Measurements from ENCODE around the gene ARID1B. TPM values are rescaled to one million over a fixed set of nuclear protein-coding genes. Genes with fewer than 3 reads are reported as not detected.

The ARID1B gene
- polyA plus RNA-seq, 1 donor from 2014 or later = 21.9 TPM

DNA sequence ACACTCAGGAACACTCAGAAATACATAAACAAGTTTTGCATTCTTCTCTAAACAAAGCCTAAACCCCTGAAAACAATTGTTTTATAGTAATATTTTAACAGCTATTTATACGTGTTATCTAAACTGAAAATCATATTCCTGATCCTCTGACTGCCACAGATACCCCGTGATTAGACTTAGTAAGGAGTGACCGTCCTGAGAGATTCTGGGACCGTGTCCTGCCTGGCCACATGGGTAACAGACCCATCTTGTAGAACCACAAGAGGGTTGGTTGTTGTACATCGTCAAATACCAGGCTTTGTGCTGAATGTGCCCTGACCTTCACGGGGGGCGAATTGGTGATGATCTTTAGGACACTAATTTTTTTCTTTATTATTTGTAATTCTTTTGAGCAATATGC, 331.7 kb downstream of the ARID1B start:
- Mint-ChIP-seq H3K36me3 (peaks cover 11% of the 10 kb centered on the region), H3K4me1 (peaks cover 25 to 32% (median 25%) of the 10 kb centered on the region in 3 donors), H3K9me3 (no peaks in the 10 kb centered on the region), H3K27me3 (no peaks in the 10 kb centered on the region), H3K4me3 (no peak overlapping the region), H3K27ac (no peak overlapping the region)

DNA sequence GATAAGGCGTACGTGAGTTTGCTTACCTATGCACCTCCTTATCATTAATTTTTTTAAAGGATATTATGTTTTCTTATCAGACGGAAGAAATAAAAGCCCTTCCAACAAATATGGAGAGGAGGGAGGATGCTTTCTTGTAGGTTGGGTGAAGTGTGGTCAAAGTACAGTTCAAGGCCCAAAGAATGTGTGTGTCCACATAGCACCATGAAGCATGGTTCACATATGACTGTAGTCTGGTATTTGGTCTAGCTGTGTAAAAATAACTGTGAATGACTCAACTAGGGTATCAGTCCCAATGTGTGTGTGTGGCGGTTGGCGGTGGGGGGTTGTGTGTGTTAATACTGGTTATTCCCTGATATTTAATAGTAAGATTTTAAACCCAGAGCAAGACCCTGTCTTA, 333.4 kb downstream of the ARID1B start:
- Mint-ChIP-seq H3K4me3 (no peak overlapping the region), H3K27ac (peak overlapping the region in 1 of 3 donors; percentile 37), H3K4me1 (peaks cover 11 to 18% (median 12%) of the 10 kb centered on the region in 3 donors), H3K9me3 (no peaks in the 10 kb centered on the region), H3K36me3 (peaks cover 15% of the 10 kb centered on the region), H3K27me3 (no peaks in the 10 kb centered on the region)

GRCh38 chr6:157113389-157113788, 336.2 kb downstream of the ARID1B start:
- peak overlapping the region in 1 of 3 donors; percentile 17 for H3K27ac Mint-ChIP-seq
- H3K36me3 Mint-ChIP-seq = peaks cover 10% of the 10 kb centered on the region
- H3K9me3 Mint-ChIP-seq = no peaks in the 10 kb centered on the region
- H3K27me3 Mint-ChIP-seq = no peaks in the 10 kb centered on the region
- H3K4me1 Mint-ChIP-seq = peaks cover 0 to 4% (median 0%) of the 10 kb centered on the region in 3 donors
- no peak overlapping the region for H3K4me3 Mint-ChIP-seq

- H3K36me3 Mint-ChIP-seq = peaks cover 5% of the 10 kb centered on the region
- no peaks in the 10 kb centered on the region for H3K27me3 Mint-ChIP-seq
- H3K4me3 Mint-ChIP-seq = no peak overlapping the region
- H3K4me1 Mint-ChIP-seq = peaks cover 4 to 7% (median 7%) of the 10 kb centered on the region in 3 donors
- no peak overlapping the region for H3K27ac Mint-ChIP-seq
- no peaks in the 10 kb centered on the region for H3K9me3 Mint-ChIP-seq
Observed at GRCh38 chr6:157116426-157116825, 339.2 kb downstream of the ARID1B start.

GRCh38 chr6:157117431-157118095, 340.4 kb downstream of the ARID1B start:
- H3K9me3 Mint-ChIP-seq = no peaks in the 10 kb centered on the region
- H3K4me3 Mint-ChIP-seq = no peak overlapping the region
- no peaks in the 10 kb centered on the region for H3K27me3 Mint-ChIP-seq
- H3K27ac Mint-ChIP-seq = peak overlapping the region in 1 of 3 donors; percentile 48
- H3K4me1 Mint-ChIP-seq = peaks cover 0 to 7% (median 7%) of the 10 kb centered on the region in 3 donors
- peaks cover 4% of the 10 kb centered on the region for H3K36me3 Mint-ChIP-seq

DNA sequence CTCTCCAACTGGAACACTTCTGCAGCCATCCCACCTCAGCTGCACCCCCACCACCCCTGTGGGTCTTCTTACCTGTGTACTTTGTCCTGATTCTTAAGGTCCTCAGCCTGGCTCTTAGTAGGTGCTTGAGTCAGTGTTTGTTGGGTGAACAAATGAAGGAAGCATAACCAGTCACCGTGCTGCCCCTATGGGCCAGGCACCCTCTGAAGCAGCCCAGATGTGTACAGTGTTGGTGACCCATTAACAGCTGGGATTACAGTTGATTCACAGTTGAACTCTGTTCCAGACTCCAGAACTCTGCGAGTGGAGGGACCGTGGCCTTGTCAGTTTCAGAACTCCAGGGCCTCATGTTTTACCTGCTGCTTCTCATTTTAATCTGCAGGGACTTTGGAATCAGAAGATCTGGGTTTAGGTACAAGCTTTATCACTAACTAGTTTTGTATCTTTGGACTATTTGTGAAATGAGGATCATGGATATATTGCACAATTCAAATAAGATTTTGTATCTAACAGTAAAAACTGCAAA, 342.4 kb downstream of the ARID1B start:
- Mint-ChIP-seq H3K9me3 (no peaks in the 10 kb centered on the region), H3K36me3 (peaks cover 6% of the 10 kb centered on the region), H3K27me3 (no peaks in the 10 kb centered on the region), H3K27ac (peak overlapping the region in 2 of 3 donors; percentile 49 to 87), H3K4me3 (no peak overlapping the region), H3K4me1 (peaks cover 0 to 7% (median 7%) of the 10 kb centered on the region in 3 donors)

GRCh38 chr6:157120534-157121232, 343.5 kb downstream of the ARID1B start:
- peaks cover 4% of the 10 kb centered on the region for H3K36me3 Mint-ChIP-seq
- no peaks in the 10 kb centered on the region for H3K27me3 Mint-ChIP-seq
- H3K4me1 Mint-ChIP-seq = peaks cover under 1 to 9% (median 7%) of the 10 kb centered on the region in 3 donors
- H3K4me3 Mint-ChIP-seq = no peak overlapping the region
- no peaks in the 10 kb centered on the region for H3K9me3 Mint-ChIP-seq
- peak overlapping the region in 2 of 3 donors; percentile 62 to 82 for H3K27ac Mint-ChIP-seq

DNA sequence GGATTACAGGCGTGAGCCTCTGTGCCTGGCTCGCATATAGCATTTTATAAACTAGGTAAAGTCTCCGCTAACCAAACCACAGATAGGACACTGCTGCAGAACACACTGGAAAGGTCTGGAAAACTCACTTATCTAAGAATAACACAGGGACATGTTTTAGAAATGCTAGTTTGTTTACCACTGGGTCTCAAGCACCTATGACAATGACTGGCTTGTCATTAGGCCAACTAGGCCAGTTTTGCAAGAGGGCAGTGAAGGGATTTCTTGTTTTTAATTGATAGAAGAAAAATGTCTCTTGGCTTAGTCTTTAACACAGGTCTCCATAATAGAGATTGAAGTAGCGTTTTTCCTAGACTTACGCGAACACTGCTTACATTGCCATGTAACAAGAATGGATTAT, 344.7 kb downstream of the ARID1B start:
- Mint-ChIP-seq H3K9me3 (no peaks in the 10 kb centered on the region), H3K27me3 (no peaks in the 10 kb centered on the region), H3K36me3 (peaks cover 4% of the 10 kb centered on the region), H3K4me3 (no peak overlapping the region), H3K27ac (peak overlapping the region in 1 of 3 donors; percentile 78), H3K4me1 (peaks cover 5 to 9% (median 9%) of the 10 kb centered on the region in 3 donors)

DNA sequence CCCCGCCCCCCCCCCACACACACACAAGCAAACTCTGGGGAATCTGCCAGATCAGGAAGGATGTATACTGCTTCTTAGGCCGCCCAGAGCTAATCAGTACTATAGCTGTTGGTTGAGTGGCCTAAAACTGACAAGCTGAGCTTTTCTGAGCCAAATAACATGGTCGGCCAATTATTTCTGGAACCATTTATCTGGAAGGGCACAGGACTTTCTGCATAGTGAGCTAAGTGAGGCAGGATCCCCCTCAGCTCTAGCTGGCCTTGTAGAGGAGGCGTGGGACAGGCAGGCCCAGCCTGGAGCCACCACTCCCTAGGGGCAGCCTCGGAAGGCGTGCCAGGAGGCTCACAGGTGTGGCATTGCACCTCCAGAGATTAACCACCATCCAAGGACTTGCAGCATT, 346.1 kb downstream of the ARID1B start:
- Mint-ChIP-seq H3K4me1 (peaks cover 7 to 10% (median 9%) of the 10 kb centered on the region in 3 donors), H3K9me3 (no peaks in the 10 kb centered on the region), H3K27ac (no peak overlapping the region), H3K36me3 (peaks cover 4% of the 10 kb centered on the region), H3K27me3 (no peaks in the 10 kb centered on the region), H3K4me3 (no peak overlapping the region)

- H3K27ac Mint-ChIP-seq = peak overlapping the region in 1 of 3 donors; percentile 25
- no peaks in the 10 kb centered on the region for H3K9me3 Mint-ChIP-seq
- no peaks in the 10 kb centered on the region for H3K27me3 Mint-ChIP-seq
- H3K4me3 Mint-ChIP-seq = no peak overlapping the region
- H3K36me3 Mint-ChIP-seq = peaks cover 4% of the 10 kb centered on the region
- peaks cover 9 to 17% (median 12%) of the 10 kb centered on the region in 3 donors for H3K4me1 Mint-ChIP-seq
Observed at GRCh38 chr6:157124485-157125254, 347.5 kb downstream of the ARID1B start.

DNA sequence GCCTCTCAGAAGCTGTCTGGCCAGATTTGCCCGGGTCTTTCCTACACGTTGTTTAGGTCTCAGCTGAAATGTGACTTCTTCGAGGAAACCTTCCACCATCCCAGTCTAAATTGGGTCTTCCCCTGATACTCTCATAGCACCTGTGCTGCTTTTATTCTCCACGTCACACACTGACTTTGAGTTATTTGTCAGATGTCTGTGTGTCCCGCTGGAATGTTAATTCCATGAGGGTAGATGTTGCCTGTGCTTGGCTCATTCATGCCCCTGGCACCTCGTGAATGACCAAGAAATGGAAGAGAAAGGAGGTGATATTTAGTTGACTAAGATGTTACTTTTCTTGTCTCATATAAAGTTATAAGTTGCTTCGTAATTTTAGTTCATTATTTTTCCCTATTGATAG, 348.4 kb downstream of the ARID1B start:
- peaks cover 7 to 18% (median 10%) of the 10 kb centered on the region in 3 donors for H3K4me1 Mint-ChIP-seq

DNA sequence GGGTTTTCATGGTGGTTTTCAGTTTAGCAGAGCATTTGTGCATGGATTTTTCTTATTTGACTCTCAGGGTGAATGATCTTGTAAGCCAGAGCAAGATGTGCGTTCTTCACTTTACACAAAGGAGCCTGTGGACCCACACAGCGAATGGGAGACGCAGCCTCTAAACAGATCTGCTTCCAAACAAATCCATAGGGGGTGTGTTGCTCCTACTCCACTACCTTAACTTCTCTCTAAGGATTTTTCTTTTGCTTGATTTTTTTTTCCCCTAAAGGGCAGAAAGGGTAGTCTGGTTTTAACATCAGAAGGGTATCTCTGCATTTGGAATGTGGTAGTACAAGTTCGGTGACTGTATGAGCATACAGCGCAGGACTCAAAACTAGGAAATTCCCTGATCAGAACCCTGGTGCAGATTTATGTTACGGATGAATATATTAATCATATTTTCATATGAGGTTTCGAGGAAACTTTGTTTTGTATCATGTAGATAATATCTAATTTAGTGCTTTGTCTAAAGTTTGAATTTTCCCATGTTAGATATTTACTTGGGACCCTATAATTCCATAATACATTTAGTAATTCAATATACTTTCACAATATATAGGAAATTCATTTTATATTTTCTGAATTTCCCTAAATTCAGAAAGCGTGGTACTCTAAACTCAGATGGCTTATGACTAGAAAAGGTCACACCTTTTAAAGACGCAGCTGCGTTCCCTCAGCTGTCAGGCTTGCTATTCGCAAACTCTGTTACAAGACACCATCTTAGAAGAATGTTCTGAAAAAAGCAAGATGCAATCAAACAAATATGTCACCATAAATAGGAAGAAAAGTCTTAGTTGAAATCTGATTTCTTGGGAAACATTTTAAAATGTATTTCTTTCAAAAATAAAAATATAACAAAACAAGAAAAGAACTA, 349.3 kb downstream of the ARID1B start:
- Mint-ChIP-seq H3K4me1 (peaks cover 3 to 18% (median 8%) of the 10 kb centered on the region in 3 donors), H3K27ac (no peak overlapping the region), H3K27me3 (no peaks in the 10 kb centered on the region)

More for the DNA sequence above, 348.4 kb downstream of the ARID1B start:
- H3K36me3 Mint-ChIP-seq = peaks cover 4% of the 10 kb centered on the region
- H3K27me3 Mint-ChIP-seq = no peaks in the 10 kb centered on the region
- no peak overlapping the region for H3K4me3 Mint-ChIP-seq
- H3K9me3 Mint-ChIP-seq = no peaks in the 10 kb centered on the region
- peak overlapping the region in 1 of 3 donors; percentile 19 for H3K27ac Mint-ChIP-seq

GRCh38 chr6:157128235-157128775, 351.1 kb downstream of the ARID1B start:
- Mint-ChIP-seq H3K36me3 (peaks cover 6% of the 10 kb centered on the region), H3K27ac (peak overlapping the region in 2 of 3 donors; percentile 7 to 26), H3K9me3 (no peaks in the 10 kb centered on the region), H3K4me1 (peaks cover 3 to 18% (median 8%) of the 10 kb centered on the region in 3 donors), H3K27me3 (no peaks in the 10 kb centered on the region), H3K4me3 (no peak overlapping the region)

More for the DNA sequence above, 349.3 kb downstream of the ARID1B start:
- Mint-ChIP-seq H3K9me3 (no peaks in the 10 kb centered on the region), H3K36me3 (peaks cover 6% of the 10 kb centered on the region), H3K4me3 (no peak overlapping the region)

- no peaks in the 10 kb centered on the region for H3K9me3 Mint-ChIP-seq
- H3K36me3 Mint-ChIP-seq = peaks cover 6% of the 10 kb centered on the region
- H3K4me3 Mint-ChIP-seq = no peak overlapping the region
- H3K27ac Mint-ChIP-seq = peak overlapping the region in 2 of 3 donors; percentile 44 to 94
- peaks cover 3 to 13% (median 6%) of the 10 kb centered on the region in 3 donors for H3K4me1 Mint-ChIP-seq
- no peaks in the 10 kb centered on the region for H3K27me3 Mint-ChIP-seq
Observed at GRCh38 chr6:157131250-157131649, 354.1 kb downstream of the ARID1B start.

Measured in IgD-negative memory B cell (primary cell).